ENCODE results near the gene DENND1B.
"Not testable (repeated sequence)": the region's sequence is repeated elsewhere in the genome, so short reads cannot be mapped to it uniquely, and the experiment has no call there.

DNA sequence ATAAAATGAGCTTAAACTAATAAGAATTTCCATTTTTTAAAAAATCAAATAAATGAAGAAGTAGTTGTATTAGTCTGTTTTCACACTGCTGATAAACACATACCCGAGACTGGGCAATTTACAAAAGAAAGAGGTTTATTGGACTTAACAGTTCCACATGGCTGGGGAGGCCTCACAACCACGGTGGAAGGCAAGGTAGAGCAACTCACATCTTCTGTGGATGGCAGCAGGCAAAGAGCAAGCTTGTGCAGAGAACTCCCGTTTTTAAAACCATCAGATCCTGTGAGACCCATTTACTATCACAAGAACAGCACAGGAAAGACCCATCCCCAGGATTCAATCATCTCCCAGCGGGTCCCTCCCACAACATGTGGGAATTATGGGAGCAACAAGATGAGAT lies 19.7 kb downstream of the DENND1B start:
- not testable (repeated sequence) for TF ChIP-seq POLR2A (IDR thresholded peaks at IDR 0.05)
- TF ChIP-seq, protein P1, sequence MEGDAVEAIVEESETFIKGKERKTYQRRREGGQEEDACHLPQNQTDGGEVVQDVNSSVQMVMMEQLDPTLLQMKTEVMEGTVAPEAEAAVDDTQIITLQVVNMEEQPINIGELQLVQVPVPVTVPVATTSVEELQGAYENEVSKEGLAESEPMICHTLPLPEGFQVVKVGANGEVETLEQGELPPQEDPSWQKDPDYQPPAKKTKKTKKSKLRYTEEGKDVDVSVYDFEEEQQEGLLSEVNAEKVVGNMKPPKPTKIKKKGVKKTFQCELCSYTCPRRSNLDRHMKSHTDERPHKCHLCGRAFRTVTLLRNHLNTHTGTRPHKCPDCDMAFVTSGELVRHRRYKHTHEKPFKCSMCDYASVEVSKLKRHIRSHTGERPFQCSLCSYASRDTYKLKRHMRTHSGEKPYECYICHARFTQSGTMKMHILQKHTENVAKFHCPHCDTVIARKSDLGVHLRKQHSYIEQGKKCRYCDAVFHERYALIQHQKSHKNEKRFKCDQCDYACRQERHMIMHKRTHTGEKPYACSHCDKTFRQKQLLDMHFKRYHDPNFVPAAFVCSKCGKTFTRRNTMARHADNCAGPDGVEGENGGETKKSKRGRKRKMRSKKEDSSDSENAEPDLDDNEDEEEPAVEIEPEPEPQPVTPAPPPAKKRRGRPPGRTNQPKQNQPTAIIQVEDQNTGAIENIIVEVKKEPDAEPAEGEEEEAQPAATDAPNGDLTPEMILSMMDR (IDR thresholded peaks at IDR 0.05 in 4 of 5, conservative IDR thresholded peaks at IDR 0.05 in 1 of 5) = not testable (repeated sequence)
